Measurements from ENCODE around the gene CDH3.

DNA sequence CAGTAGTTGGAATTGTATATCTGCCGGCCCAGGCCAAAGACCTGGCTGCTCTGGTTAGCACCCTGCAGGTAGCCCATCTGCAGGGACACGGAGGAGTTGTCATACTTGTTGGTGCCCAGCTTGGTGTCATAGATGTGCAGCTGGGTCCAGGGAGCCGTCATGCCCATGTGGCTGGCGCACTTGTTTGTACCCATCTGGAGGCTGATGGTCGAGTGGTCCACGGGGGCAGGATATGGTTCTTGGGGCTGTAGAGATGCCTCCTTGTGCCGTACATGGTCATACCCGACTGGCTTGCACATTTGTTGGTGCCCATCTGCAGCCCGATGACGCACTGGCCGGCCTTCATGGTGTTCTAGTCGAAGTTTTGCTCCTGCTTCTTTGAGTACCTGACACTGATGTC is 6.0 kb downstream of the CDH3 start:
- TF ChIP-seq CTCF (IDR thresholded peaks at IDR 0.05) (no peak), POLR2A (IDR thresholded peaks at IDR 0.05) (no peak)

Data from body of pancreas (tissue), 4 donors.